ENCODE data around the gene TMEM144.
A peak's percentile ranks its signal among the peaks of the same experiment; 100 is the strongest.
"Not testable (repeated sequence)": the region's sequence is repeated elsewhere in the genome, so short reads cannot be mapped to it uniquely, and the experiment has no call there.

Gene TMEM144

DNA sequence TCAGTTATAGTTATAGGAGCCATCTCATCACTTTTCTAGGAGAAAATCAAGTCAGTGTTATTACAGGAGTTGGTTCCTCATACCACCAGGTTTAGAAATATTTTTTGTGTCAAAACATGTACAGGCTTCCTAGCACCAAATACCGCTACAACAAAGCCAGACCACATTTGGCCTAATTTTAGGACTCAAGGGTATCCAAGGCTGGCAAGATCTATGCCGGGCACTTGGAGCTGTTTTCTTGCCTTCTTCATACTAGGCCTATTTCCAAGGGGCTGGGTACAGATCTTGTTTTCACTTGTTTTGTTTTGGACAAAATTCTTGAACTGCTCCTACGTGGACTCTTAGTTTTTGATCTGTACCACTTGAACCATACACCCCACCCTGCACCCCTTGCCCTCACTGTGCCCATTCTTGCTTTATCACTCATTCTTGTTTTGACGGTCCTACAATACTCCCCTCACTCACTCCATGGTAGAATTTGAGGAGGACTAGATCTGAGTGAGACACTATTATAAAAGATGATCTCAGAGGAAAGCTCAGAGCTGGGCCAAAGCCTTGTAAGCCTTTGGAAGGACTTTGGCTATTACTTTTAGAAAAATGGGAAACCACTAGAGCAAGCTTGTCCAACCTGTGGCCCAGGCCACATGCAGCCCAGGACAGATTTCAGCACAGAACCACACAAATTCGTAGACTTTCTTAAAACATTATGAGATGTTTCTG lies 17.7 kb upstream of the TMEM144 start:
- DNase-seq (ENCODE audit: low spot score), result no peak

DNA sequence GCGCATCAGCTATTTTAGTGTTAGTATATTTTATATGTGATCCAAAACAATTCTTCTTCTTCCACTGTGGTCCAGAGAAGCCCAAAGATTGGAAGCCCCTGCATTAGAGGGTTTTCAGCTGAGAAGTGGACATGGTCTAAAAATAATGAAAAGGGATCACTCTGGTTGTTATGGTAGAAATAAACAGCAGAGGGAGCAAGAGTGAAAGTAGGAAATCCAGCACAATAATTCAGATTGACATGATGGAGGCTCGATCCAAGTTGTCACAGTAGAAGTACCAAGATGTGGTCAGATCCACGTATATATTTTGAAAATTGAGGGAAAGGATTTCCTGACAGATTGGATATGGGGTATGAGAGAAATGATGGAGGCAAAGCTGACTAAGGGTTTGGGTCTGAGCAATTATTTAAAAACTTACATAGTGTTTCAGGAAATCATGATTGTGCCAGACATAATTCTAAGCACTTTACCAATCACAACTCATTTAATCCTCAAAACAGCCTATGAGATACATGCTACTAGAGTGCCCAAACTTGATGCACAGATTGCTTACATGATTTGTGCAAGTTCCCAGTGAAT lies 17.0 kb upstream of the TMEM144 start:
- peak; percentile 53 for DNase-seq (ENCODE audit: low spot score)

DNA sequence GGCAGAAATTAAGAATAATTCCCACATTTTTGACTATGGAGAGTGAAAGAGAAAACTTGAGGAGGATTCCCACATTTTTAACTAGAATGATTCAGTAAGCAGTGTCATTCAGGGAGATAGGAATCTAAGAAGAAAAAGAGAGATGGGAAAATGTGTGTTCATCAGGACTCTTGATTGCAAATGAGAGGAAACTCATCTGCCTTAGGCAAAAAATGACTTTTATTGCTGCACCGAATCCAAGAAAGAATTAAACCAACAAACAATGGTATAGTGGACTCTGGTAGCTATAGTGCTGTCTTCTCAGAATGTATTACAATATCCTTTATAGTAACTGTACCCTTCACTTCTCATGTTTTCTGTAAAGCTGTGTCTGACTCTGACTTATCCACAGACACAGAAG lies 15.0 kb upstream of the TMEM144 start:
- no peak for DNase-seq (ENCODE audit: low spot score)

DNA sequence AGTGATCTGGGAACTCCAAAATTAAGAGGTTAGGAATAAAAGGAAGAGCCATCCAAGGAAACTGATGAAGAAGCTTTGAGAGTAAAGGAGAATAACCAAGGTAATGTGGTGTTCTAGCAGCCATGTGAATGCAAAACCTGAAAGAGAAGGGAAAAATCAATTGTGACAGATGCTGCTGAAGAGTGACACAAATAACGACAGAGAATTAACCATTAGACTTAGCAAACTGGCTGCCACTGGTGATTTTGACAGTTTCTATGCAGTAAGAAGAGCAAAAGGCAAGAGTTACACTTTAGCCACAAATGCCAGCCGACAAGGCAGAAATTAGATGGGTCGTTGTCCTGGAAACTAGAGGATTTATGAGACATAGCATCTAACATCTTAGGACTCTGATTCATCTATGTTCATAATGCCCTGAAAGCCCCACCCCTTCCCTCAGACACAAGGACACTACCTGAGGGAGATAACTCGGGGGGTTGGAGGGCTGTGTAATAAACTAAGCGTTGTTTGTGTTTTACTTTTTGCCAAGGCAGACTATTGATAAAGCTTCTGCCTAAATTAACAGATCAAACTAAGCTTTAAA lies 13.0 kb upstream of the TMEM144 start:
- peak; percentile 5 for DNase-seq (ENCODE audit: low spot score)

DNA sequence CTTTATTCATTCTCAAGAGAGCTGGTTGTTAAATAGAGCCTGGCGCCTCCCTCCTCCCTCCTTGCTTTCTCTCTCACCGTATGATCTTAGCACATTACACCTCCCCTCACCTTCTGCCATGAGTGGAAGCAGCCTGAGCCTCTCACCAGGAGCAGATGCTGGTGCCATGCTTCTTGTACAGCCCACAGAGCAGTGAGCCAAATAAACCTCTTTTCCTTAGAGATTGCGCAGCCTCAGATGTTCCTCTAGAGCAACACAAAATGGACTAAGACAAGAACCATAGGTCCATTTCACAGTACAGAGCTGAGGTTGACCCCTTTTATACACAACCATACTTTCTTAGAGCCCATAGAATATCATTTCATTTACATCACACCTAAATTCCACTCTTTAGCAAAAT lies 10.1 kb upstream of the TMEM144 start:
- no peak for DNase-seq (ENCODE audit: low spot score)

DNA sequence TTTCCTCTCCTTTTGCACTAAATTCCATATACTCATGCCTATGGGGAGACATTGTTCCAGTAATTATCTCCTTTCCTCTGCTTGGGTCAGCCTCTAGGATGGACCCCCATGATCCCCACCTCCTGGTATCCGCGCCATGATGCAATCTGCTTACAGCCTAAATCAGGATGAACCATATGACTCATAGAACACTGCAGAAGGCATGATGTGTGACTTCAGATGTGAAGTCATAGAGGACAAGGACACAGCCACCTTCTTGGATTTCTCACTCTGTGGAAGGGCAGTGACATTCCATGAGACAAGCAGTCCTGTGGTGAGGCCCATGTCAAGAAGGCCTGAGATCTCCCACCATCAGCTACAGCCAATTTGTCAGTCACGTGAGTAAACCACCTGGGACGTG lies 9.0 kb upstream of the TMEM144 start:
- no peak for DNase-seq (ENCODE audit: low spot score)

DNA sequence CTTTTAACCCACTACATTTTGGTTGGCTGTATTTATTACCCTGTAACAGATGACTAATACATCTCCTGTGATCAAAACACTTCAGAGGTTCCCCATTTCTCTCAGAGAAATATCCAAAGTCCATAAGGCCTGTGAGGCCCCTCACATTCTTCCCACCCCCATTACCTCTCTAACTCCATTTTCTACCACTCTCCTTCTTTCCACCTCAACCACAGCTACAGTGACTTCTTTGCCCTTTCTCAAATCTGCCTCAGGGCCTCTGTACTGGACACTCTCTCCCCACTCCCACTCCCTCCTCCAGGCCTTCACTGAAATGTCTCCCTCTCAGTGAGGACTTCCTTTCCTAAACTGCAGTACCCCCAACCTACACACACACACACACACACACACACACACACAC lies 8.4 kb upstream of the TMEM144 start:
- no peak for DNase-seq (ENCODE audit: low spot score)

DNA sequence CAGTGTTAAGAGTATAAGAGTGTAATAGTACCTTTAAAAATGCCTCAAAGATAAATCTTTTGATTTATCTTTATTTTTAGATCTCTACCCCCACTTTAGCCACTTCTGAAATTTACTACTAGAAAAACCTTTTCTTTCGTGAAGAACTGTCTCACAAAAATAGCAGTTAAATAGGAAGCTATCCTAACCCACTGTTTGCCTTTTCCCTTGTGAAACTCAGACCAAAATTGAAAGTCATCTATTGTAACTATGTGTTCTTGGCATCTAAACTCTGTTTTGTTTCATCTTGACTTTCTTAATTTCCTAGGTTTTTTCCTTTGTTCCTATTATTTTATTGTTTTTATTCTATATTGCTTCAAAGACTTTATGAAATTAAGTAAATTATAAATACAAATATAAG lies 7.8 kb upstream of the TMEM144 start:
- DNase-seq (ENCODE audit: low spot score), result no peak

DNA sequence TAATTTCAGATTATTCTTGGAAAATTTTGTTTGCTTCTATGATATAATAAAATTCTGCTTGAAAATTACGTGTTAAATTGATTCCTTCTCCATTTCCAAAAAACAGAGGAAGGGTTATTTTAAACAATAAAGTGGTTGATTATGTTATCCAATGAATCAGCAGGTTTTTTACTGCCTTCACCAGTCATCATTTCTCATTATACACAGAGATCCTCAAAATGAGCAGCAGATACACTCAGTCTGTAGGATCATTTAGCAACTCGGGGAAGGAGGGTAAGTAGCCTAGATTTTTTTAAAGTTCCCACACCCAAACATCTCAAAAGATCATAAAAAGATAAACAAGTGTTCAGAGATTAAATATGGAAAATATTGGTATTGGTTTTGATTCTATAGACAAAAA lies 6.8 kb upstream of the TMEM144 start:
- DNase-seq (ENCODE audit: low spot score), result no peak

DNA sequence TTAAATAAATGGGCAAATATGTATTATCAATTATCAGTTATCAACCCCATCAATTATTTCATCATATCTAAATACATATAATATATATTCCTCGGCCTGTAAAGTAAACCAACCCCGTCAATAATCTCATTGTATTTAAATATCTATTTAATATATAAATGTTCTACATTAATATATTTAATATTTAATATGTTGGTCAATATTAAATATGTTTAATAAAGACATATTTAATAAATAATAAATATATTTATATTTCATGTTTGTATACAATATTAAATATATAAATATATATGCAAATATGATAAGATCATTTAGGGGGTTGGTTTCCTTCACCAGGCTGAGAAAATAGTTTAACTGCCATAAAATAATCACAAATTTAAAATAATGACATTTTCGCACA lies 6.4 kb upstream of the TMEM144 start:
- no peak for DNase-seq (ENCODE audit: low spot score)

DNA sequence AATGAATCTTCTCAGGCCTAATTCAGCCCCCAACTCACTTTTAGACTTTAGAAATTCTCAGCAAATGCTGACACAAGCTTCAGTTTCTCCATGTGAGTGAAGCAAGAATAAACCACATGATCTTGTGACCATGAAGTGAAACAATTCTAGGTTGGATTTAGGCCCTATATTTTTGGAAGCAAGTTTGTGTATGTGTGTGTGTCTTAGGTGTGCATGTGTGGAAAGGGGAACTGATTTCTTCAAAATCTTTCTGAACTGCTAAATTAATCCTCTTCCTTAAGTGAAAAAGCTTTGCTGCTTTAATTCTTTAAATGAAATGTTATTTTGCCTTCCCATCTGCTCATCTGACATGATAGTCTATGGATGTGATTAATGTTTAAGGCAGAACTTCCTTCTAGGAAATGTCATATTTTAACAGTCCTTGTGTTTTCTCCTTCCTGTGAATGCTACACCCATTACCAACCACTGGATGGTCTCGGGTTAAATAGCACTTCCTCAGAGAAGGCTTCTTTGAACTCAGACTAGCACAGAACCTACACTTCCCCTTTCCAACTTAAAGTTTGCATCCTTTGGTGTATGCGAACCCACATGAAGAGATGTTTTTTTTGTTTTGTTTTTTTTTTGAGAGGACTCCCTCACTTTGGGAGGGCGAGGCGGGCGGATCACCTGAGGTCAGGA lies 1.2 kb upstream of the TMEM144 start:
- no peak for DNase-seq (ENCODE audit: low spot score)

DNA sequence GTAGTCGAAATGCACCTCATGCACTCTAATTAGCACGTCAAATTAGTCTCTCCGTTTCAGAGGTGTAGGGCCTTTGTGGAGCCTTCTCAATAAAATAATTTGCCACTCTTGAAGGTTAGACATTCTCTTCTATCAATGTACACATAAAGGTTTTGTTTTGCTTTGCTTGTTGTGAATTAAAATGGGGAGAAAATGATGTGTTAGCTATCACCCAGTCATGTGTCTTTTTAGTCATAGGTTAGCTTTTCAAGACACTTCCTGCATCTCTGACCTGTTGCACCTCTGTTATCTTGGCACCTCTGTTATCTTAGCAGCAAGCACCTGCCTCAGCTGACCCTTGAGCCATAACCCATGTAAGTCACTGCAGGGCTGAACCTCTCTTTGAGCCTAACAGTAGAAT lies 936 bp downstream of the TMEM144 start:
- peak; percentile 53 for DNase-seq (ENCODE audit: low spot score)

DNA sequence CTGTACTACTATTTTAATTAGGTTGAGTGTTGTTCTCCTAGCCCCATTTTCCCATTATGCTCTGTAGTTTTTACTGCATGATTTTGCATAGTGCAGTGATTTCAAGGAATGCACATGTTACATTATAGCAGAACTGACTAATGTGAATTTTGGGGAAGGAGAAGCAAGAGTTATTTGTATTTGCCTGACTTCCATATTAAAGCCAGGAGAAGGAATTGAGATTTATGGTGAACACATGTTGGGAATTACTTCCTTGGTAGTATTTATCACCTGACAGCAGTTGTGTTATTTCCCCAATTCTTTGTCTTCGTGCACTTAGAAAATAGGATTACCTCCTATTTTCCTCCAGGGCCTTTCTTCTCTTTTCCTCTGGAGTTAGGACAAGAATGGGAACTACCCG lies 3.2 kb downstream of the TMEM144 start:
- DNase-seq (ENCODE audit: low spot score), result no peak

DNA sequence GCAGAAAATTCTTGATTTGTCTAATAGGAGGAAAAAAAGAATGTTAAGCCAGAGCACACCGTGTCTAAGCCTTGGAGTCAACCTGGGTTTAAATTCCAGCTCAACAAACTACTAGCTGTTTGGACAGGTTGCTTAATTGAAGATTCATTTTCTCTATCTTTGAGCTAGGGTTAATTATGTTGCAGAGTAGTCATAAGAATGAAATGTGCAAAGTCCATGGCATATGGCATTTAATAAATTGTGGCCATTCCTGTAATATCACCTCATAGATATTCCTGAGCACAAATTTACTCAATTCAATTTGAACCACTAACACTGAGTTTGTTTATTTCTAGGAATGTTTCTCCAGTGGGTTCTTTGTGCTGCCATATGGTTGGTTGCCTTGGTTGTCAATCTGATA lies 4.6 kb downstream of the TMEM144 start:
- DNase-seq (ENCODE audit: low spot score), result no peak

DNA sequence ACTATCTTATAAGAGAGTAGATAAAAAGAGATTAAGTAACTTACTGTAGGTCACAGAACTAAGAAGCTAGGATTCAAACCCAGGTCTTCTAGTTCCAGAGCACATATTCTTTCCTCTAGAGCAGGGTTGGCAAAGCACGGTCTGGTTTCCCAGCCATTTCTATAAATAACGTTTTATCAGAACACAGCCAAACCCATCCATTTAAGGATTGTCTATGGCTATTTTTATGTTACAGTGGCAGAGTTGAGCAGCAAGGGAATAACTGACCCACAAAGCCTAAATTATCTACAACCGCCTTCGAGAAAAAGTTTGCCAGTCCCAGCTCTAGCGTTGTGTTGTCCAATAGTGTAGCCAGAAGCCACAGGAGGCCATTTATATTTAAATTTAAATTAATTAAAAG lies 7.5 kb downstream of the TMEM144 start:
- no peak for DNase-seq (ENCODE audit: low spot score)

DNA sequence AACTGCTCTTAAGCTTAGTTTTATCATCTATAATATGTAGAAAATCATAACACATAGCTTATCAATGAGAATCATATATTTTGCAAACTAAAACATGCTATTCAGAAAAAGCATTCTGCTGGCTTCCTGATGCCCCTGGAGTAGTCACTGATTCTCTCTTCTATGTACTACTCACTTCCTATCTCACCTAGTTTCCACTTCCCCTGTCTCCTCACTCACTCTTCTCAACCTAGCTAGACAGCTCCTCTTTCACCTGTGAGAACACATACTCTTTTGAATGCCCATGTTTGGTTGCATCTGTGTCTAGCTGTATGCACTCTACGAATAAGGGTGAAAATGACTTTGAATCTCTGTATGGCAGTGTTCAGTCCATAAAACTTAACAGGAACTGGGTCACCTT lies 9.3 kb downstream of the TMEM144 start:
- DNase-seq (ENCODE audit: low spot score), result no peak

DNA sequence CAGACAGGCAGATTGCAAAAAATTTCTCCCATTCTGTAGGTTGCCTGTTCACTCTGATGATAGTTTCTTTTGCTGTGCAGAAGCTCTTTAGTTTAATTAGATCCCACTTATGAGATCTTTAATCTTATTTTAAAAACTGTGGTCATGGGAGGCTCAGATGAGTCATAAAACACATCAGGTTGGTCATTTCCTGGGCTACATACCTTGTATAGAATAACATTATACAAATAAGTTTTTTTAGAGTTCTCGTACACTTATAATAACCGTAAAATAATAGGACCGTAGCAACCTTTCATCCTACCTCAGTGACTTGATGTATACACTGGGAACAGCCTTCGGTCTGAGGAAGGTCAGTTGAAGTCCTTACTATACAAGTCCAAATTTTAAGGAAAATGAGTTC lies 14.0 kb downstream of the TMEM144 start:
- DNase-seq (ENCODE audit: low spot score), result not testable (repeated sequence)

DNA sequence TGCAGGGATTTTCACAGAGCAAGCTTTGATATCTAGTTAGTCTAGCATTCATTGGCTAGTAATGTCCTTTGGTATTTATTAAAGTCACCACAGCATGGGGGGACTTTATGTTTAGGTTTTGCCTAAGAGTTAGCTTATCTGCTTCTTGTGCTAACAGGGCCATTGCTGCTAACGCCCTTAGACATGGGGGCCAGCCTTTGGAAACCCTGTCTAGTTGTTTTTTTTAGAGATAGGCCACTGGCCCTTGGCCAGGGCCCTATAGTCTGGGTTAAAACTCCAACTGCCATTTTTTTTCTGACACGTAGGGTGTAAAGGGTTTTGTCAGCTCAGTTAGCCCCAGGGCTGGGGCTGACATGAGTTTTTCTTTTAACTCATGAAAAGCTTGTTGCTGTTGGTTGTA lies 14.7 kb downstream of the TMEM144 start:
- not testable (repeated sequence) for DNase-seq (ENCODE audit: low spot score)

DNA sequence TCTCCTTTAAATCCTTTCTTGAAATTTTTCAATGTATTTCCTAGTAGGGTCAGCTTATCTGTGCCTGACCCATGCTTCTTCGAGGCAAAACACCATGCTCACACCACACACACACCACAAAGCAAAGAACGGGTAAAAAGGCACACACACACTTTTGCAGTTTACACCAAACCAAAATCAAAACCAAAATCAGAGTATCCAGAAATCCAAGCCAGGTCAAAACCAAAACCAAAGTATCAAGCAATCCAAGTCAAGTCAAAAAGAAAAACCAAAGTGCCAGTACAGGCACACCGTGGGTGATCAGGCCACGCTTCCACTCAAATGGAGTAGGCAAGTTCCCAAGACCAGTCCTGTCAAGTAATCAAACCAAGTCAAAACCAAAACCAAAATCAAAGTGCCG lies 17.6 kb downstream of the TMEM144 start:
- not testable (repeated sequence) for DNase-seq (ENCODE audit: low spot score)

DNA sequence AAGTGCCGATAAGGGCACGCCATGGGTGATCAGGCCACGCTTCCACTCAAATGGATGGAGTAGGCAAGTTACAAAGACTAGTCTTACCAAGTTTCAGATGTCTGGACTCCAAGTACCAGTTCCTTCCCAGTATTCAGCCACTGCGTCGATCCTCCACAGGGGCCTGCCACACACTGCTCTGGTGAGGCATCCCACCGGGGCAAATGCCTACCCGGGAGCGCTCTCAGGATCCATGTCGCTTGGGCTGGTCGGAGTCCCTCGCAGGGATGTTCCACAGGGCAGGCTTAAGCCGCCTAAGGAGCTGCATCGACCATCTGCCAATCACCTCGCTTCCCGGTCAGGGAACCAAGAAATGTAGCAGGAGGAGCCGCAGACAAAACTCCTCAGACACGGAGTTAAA lies 18.1 kb downstream of the TMEM144 start:
- DNase-seq (ENCODE audit: low spot score), result not testable (repeated sequence)

DNA sequence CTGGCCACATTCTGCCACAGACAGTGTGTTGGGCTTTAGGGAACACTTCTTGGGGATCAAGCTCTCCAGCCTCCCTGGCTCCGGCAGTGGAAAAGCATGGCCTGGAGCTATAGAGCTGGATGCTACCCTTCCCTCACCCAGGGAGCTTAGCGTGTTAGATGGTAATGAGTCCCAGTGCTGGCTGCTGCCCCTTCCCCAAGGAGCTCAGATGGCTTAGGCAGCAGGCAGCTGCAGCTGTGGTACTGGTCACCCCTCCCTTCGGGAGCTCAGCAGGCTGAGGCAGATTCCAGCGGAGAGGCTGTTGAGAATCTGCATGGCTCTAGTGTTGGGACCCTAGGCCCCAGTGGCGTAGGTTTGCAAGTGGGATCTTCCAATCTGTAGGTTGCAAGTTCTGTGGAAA lies 19.5 kb downstream of the TMEM144 start:
- no peak for DNase-seq (ENCODE audit: low spot score)

DNA sequence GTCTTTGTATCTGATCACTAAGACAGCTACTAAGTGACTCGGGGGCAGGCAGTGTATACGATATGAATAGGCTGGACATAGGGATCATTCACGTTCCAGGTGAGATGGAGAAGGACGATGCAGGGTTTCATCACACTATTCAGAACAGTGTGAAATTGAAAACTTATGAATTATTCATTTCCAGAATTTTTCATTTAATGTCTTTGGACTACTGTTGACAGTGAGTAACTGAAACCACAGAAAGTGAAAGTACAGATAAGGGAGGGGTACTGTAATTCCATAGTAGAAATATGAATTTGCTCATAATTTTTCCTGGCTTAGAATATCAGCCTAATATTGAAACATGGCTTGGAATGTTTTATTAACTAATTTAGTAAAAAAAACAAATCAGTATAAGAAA lies 24.4 kb downstream of the TMEM144 start:
- no peak for DNase-seq (ENCODE audit: low spot score)

DNA sequence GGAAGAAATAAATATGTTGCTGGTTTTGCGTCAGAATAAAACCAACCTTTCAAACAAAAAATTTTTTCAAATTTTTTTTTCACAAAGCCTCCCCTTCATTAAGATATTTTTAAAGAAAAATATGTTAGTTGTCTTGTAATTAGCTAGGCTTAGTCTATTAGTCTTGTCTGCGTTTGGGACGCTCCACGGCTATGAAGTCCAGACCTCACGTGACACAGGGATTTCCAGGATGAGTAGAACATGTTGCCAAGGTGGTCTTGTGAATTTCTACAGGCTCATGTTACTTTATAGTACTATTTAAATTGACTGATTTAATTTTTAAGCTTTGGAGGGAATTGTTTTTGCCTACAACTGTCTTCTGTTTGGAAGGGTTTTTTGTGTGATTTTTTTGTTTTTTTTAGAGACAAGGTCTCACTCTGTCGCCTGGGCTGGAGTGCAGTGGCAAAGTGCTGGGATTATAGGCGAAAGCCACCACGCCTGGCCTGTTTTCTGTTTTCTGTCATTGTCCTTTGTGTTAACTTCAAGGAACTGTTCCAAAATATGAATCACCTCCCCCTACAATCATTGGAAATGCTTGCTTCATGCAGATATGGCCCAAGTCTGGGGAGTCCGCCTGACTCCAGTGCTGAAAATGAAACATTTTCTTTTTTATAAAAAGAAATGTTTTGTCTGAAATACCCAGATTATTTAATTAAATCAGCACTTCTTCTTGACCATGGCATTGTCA lies 26.2 kb downstream of the TMEM144 start:
- no peak for DNase-seq (ENCODE audit: low spot score)

Data from kidney tubule cell (primary cell).